Neural crest cell (in vitro differentiated cells): ENCODE results near the gene NCL. TPM values are rescaled to one million over a fixed set of nuclear protein-coding genes. Genes with fewer than 3 reads are reported as not detected.

ENCODE experiments used
- DNase-seq: peaks from one replicate; pipeline ENCODE4 v3.0.0; 2021; ENCODE audit warnings: low read depth, mixed read lengths, low spot score
- H3K27ac Mint-ChIP-seq: one replicate; pipeline ENCODE4 v1.8.0; 2021; ENCODE audit warnings: mild to moderate bottlenecking, mixed read lengths; ENCODE audit not compliant: unreplicated experiment
- H3K27me3 Mint-ChIP-seq: 2 replicates; pipeline ENCODE4 v1.8.0; 2021; ENCODE audit warnings: low read depth, mild to moderate bottlenecking, mixed read lengths
- H3K36me3 Mint-ChIP-seq: 2 replicates; pipeline ENCODE4 v1.8.0; 2021; ENCODE audit warnings: low read depth, mild to moderate bottlenecking, mixed read lengths
- H3K4me1 Mint-ChIP-seq: 2 replicates; pipeline ENCODE4 v1.8.0; 2021; ENCODE audit warnings: mixed read lengths
- H3K4me3 Mint-ChIP-seq: one replicate; pipeline ENCODE4 v1.8.0; 2021; ENCODE audit warnings: mild to moderate bottlenecking, mixed read lengths
- H3K9me3 Mint-ChIP-seq: 2 replicates; pipeline ENCODE4 v1.8.0; 2021; ENCODE audit warnings: mixed read lengths
- total RNA-seq: library from RNA; stranded (reverse); gene quantifications from 2 replicates; pipeline ENCODE4 v1.2.1, GENCODE V29; 2021
- TF ChIP-seq, protein P1 (sequence below): fragments of 200-600 bp; sonication (generic); conservative IDR thresholded peaks from 2 replicates; pipeline ENCODE4 v1.5.0; 2021; ENCODE audit warnings: antibody characterized with exemption, mild to moderate bottlenecking

Gene NCL
- total RNA-seq, 1 donor from 2014 or later, result 999 TPM

DNA sequence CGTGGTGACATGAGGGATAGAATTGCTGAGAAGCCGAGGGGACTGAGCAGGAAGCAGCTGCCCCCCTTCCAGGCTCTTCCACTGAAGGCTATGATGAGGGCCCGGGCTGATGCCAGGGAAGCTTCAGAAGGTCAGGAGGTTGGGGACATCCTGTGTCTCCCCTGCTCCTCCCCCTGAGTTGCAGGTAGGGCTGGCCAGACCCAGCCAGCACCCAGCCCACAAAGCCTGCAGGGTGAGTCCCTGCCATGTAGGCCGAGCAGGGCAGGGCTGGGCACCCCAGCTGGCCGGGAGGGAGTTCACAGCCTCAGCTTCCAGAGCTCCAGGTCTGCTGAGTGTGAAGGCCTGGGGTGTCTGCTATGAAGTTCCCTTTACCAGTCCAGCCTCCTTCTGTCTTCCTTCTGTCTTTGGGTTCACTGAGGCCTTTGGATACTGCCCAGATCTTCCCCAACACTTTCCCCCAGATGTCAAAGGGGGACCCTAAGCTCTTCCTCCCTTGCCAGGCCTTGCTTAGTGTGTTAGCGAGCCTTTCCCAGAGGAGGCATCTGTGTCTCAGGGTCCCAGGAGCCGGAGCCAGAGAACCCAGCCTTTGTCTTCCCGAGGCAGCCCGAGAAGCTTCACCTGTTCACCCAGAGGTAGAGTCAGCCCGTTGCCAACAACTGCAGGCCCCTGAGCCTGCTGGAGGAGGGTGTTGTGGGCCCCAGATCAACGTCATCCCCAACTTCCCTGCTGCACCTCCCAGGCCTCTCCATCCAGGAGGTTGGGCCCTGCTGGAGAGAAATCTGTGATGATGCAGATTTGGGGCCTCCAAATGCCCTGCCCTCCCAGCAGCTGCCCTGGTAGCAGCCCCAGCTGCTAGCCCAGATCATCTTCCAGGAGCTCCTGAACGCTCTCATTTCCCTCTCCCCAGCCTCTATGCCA lies 3.6 kb upstream of the NCL start:
- H3K4me3 Mint-ChIP-seq, result peak overlapping the region; percentile 82
- no peaks in the 10 kb centered on the region for H3K9me3 Mint-ChIP-seq
- TF ChIP-seq, protein P1, sequence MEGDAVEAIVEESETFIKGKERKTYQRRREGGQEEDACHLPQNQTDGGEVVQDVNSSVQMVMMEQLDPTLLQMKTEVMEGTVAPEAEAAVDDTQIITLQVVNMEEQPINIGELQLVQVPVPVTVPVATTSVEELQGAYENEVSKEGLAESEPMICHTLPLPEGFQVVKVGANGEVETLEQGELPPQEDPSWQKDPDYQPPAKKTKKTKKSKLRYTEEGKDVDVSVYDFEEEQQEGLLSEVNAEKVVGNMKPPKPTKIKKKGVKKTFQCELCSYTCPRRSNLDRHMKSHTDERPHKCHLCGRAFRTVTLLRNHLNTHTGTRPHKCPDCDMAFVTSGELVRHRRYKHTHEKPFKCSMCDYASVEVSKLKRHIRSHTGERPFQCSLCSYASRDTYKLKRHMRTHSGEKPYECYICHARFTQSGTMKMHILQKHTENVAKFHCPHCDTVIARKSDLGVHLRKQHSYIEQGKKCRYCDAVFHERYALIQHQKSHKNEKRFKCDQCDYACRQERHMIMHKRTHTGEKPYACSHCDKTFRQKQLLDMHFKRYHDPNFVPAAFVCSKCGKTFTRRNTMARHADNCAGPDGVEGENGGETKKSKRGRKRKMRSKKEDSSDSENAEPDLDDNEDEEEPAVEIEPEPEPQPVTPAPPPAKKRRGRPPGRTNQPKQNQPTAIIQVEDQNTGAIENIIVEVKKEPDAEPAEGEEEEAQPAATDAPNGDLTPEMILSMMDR, result no peak
- peak overlapping the region; percentile 58 for H3K27ac Mint-ChIP-seq
- peaks cover 6% of the 10 kb centered on the region for H3K27me3 Mint-ChIP-seq
- no peak for DNase-seq
- peaks cover 11% of the 10 kb centered on the region for H3K4me1 Mint-ChIP-seq
- peaks cover 10% of the 10 kb centered on the region for H3K36me3 Mint-ChIP-seq

DNA sequence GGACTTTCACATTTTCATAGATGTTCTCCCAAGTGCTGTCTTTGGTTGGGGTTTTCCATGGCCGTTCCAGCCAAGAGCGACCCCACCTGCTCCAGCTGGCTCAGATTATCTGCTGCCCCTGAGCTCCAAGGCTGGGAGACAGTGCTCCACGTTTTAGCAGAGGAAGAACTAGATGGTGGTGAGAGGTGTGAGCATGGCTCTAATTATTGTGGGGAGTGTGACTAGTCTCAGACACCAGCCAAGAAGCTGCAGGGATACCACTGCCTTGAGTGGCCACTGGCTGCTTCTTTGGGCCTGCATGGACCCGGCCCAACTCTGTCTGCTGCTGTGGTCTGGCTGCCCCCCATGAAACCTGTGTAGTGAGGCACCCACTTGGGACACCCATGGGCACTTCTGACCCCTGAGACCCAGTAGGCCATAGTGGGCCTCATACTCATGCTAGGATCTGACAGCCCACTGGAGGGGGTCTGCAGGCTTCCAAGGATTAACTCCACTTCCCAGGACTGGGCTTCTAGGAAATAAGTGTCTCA lies 2.8 kb upstream of the NCL start:
- Mint-ChIP-seq H3K27me3 (peaks cover 6% of the 10 kb centered on the region), H3K9me3 (no peaks in the 10 kb centered on the region), H3K27ac (no peak overlapping the region), H3K4me3 (peak overlapping the region; percentile 82), H3K36me3 (peaks cover 17% of the 10 kb centered on the region), H3K4me1 (peaks cover 19% of the 10 kb centered on the region)
- TF ChIP-seq, protein P1, result no peak
- no peak for DNase-seq

DNA sequence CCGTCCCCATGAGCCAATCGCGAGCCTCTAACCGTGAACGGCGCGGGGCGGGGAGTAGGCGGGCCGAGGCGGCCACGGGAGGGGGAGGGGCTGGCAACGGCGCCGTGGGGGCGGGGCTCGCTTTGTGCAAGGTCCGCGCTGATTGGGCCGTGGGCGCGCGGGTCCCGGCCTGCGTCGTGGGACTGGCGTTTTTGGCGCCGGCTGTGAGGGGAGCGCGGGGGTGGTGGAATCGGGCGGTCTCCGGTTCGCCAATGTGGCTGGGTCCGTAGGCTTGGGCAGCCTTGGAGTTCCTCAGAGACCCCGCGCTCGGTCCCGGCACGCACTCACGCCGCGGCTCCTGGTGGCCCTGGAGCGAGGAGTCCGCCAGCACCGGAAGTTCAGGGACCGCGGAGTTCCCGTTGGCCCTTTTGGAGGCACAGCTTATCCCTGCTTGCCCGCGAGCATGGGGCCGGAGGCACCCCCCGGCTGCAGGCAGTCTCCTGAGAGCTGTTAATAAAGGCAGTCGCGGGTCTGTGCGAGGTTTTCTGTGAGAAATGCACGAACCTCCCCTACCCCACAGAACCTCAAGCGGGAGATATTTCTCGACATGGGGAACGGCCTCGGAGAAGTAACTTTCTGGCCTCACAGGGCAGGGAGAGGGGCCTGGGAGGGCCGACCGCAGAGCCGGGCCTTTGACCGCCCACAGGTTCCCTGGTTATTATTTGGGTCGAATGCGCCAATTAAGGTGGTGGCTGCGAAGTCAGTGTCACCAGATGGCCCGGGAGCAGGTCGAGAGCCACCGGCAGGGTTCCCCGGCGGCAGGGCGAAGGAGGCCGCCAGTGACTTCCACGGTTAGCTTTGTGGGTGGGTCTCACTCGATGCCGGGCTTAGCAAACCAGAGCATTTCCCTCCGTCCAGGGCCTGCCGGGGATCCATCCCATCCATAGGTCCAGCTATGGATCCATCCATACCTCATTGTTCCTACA lies 574 bp upstream of the NCL start:
- Mint-ChIP-seq H3K27ac (peak overlapping the region; percentile 100), H3K27me3 (peaks cover 9% of the 10 kb centered on the region), H3K36me3 (peaks cover 37% of the 10 kb centered on the region), H3K9me3 (no peaks in the 10 kb centered on the region), H3K4me1 (peaks cover 37% of the 10 kb centered on the region), H3K4me3 (peak overlapping the region; percentile 99)
- TF ChIP-seq, protein P1, result no peak
- DNase-seq, result peak; percentile 97

DNA sequence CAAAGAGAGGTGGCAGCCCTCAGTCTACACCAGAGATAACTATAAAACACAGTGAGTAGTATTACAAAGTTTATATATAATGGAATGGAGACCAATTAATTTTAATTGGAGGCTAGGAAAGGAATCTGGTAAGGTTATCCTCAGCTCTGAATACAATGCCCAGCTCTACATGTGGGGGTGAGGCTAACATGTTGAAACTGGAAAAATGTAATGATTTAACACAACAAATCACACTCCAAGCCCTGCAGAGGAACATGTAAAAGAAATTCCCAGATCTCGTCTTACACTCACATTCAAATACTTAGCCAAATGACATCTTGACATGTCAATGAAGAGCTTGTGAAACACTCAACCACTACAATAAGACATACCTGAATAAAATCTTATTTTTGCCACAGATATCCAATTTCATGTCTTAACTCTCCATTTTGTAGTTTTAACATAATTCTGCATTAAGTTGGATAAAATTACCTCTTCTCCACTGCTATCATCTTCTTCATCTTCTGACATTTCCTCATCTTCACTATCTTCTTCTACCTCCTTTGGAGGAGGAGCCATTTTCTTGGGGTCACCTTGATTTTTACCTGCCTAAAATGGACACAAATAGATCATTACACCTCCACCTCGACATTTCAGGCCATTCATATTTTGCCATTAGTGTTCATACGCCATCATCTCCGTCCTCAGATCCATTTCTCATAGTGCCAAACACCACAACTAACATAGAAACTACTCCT lies 1.4 kb downstream of the NCL start:
- Mint-ChIP-seq H3K27me3 (peaks cover 9% of the 10 kb centered on the region), H3K4me3 (peak overlapping the region; percentile 99), H3K9me3 (no peaks in the 10 kb centered on the region), H3K36me3 (peaks cover 47% of the 10 kb centered on the region), H3K27ac (peak overlapping the region; percentile 100), H3K4me1 (peaks cover 39% of the 10 kb centered on the region)
- DNase-seq, result no peak
- TF ChIP-seq, protein P1, result no peak
